Activated CD4-positive, alpha-beta T cell treated with anti-CD3 and anti-CD28 coated beads, Interleukin-2, Interleukin-6, amounts not matched to agents 100 ng/mL and 50 ng/mL, durations not matched to agents 16 hours and 8 hours (primary cell): ENCODE data around the gene GFOD1.
"Not testable (repeated sequence)": the region's sequence is repeated elsewhere in the genome, so short reads cannot be mapped to it uniquely, and the experiment has no call there.

Experiments
- DNase-seq: peaks from one replicate; pipeline ENCODE4 v3.0.0-alpha.2; 2020

Gene GFOD1

GRCh38 chr6:13348334-13349113, 138.9 kb downstream of the GFOD1 start:
- DNase-seq, result no peak

- no peak for DNase-seq
Observed at GRCh38 chr6:13346245-13346644, 141.2 kb downstream of the GFOD1 start.

DNA sequence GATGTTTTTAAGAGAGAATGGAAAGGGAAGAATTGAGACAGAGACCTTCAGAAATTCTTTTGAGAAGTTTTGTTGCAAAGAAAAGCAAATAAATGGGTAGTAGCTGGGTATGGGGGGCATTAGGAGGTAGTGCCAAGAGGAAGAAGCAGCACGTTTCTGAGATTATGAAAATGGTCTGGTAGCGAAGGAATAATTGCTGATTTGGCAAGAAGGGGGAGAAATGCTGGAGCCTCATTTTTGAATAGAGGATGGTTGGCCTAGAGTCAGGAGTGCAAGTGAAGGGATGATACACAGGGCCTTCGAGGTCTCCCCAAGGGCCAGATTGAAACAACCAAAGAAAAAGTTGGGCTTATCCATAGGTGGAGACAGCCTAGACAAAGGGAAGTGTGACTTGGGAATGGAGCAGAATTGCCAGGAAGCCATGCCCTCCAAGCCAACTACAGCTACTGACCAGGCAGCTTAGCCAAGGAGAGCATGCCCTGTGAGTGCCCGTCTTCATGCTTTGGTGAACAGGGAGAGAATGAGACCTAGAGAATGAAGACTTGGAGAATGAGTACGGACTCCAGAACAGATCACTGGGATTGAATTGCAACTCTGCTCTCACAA, 144.9 kb downstream of the GFOD1 start:
- DNase-seq, result no peak

DNA sequence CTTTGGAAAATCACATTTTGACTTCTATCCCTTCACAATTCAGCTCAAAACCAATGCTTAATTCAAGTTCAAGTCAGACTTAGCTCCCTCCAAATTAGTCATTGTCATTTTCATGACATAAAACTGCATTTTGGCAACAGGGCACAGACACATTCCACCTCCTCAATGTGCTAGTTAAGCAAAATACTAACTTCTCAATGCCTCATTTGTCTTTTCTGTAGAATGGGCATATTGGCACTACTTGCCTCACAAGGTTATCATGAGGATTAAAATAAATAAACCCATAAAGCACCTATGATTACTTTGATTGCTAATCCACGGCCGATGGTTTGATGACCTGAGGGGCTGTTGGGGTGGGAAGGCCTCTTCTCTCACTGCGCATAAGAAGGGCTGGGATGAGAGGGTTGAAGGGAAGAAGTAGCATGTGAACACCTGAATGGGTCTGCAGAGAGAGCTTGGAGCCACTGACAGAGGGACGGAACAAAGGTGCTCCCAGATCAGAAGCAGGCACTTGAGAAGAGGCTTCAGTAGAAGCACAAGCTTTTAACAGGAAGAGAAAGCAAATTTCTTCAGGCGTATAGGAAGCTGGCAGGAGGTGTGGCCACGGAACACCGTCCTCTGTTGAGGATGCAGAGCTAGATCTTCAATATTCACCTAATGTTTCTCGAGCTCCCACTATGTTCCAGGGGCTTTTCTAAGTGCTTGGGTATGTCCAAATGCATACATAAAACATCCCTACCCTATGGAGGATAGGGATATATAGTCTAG, 147.4 kb downstream of the GFOD1 start:
- no peak for DNase-seq

- DNase-seq, result no peak
Observed at GRCh38 chr6:13338038-13338437, 149.4 kb downstream of the GFOD1 start.

- DNase-seq, result peak; percentile 76
Observed at GRCh38 chr6:13336553-13336952, 150.8 kb downstream of the GFOD1 start.

- no peak for DNase-seq
Observed at GRCh38 chr6:13334953-13335352, 152.4 kb downstream of the GFOD1 start.

DNA sequence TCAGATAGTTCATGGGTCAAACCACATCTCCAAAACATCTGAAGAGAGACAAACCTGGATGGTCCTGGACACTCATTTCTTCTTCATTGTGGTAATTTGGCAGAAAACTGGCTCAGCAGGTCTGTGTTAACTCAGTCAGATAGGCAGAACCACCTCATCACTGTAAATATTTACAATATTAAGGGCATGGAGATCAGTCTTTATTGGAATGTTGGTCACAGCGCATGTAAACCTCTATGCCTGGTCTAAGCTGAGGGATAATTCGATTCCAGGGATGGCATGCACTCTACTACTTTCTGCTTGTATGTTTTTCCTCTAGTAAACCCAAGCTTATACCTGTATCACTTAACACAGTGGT, 155.1 kb downstream of the GFOD1 start:
- no peak for DNase-seq

GRCh38 chr6:13331516-13332348, 155.7 kb downstream of the GFOD1 start:
- DNase-seq, result peak; percentile 50

DNA sequence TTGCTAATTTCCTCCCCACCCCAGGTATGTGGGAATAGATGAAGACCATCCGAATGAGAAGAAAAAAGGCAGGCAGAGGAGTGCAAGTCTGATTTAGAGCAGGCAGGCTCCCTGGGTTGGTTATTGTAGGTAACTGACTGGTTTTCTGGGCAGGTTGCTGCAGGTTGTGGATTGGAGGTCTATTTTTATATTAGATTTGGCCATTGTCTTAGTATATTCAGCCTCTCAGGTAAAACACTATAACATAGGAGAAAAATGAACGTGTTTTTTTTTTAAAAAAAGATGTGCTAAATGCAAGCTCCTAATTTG, 158.6 kb downstream of the GFOD1 start:
- DNase-seq, result no peak

- DNase-seq, result peak; percentile 97
Observed at GRCh38 chr6:13328076-13328874, 159.1 kb downstream of the GFOD1 start, which contains the start of gene TBC1D7. Gene TBC1D7 (minus strand): TSS chr6:13328537. CDS start chr6:13326898, 1,639 bp downstream.

DNA sequence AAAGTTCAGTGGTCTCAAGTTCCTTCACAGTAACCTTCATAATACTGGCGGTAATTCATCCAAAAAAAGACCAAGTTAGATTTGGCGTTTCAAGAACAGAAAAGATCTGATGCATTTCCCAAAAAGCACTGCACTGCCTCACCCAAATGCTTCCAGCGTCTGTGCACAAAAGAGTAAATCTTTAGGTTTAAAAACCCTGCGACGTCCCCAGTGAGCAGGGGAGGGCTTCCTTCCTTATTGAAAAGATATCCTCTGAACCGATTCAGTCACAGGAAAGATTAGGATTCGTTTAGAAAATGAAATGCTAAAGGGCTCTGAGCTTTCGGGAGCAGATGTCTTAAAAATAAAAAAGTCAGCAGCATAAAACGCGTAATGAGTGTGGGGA, 159.7 kb downstream of the GFOD1 start:
- peak; percentile 19 for DNase-seq

DNA sequence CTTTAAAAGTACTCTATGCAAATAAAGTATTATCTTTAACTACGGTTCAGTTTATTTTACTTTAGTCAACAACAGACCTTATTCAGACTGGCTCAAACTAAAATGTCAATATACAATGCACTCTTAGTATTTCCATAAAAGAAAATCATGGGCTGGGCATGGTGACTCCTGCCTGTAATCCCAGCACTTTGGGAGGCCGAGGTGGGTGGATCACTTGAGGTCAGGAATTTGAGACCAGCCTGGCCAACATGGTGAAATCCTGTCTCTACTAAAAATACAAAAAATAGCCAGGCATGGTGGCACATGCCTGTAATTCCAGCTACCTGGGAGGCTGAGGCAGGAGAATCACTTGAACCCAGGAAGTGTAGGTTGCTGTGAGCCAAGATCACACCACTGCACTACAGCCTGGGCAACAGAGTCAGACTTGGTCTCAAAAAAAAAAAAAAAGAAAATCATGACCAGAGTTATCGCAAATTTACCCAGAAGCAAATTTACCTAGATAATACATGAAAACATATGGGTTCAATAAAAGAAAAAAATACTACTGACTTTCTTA, 161.3 kb downstream of the GFOD1 start:
- not testable (repeated sequence) for DNase-seq

DNA sequence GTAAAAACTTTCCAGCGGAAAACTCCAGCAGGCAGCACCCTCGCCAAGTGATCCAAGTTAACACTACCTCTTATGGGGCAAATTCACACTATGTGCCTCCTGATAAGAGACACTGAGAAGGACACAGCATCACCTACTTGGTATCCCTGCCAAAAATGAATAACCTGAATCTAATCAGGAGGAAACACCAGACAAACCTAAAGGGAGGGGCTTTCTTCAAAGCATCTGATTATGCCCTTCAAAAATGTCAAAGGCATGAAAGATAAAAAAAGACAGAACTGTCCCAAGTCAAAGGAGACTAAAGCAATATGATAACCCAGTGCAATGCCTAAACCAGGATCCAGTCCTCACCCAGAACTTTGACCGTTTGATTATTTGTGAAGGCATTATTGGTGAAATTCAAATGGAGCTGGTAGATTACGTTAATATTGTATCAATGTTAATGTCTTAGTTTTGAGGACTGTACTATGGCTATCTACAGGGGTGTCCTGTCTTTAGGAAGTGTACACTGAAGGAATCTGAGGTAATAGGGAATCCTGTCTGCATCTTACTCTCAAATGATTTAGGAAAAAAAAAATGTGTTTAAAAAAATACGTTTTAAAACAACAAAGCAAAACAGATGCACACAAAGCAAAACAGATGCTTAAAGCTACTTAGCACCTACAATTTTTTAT, 167.4 kb downstream of the GFOD1 start:
- no peak for DNase-seq

DNA sequence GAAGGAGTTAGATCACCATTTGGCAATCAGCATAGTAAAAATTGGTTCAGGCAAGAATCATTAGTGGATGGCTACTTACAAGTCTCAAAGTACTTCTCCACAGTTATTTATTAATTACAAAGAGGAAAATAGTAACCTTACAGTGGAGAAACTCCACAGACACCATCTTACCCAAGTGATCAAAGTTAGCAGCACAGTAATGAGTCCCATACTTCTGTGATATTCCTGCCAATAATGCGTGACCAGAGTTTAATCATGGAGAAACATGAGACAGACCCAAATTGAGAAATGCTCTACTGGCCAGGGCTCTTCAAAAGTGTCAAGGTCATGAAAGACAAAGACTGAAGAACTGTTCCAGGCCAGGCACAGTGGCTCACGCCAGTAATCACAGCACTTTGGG, 168.6 kb downstream of the GFOD1 start:
- no peak for DNase-seq

- no peak for DNase-seq
Observed at GRCh38 chr6:13315896-13316295, 171.5 kb downstream of the GFOD1 start.

- no peak for DNase-seq
Observed at GRCh38 chr6:13314806-13315205, 172.6 kb downstream of the GFOD1 start.

GRCh38 chr6:13311155-13311554, 176.2 kb downstream of the GFOD1 start:
- no peak for DNase-seq

DNA sequence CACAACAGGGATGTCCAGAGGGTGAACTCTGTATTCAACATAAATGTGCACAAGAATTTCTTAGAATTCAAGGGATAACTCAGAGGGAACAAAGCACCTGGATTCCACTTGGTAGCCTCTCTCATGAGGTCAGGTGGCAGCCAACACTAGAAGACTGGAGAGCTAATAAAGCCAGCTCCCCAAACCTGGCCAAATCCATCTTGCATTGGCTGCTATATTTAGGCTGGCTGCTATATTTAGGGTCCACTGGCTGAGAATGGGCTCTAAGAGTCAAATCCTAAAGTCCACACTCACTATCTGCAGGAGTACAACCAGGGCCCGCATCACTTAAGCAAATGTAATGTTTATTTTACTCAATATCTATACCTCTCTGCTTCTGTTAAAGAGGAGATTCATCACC, 179.1 kb downstream of the GFOD1 start:
- DNase-seq, result no peak
